Fibroblast of skin of right biceps (primary cell): ENCODE measurements around the gene TTC27.
"Not testable (repeated sequence)": the region's sequence is repeated elsewhere in the genome, so short reads cannot be mapped to it uniquely, and the experiment has no call there.

Experiments used
- DNase-seq: peaks from one replicate; pipeline ENCODE4 v3.0.0-alpha.2; 2013

Gene TTC27

DNA sequence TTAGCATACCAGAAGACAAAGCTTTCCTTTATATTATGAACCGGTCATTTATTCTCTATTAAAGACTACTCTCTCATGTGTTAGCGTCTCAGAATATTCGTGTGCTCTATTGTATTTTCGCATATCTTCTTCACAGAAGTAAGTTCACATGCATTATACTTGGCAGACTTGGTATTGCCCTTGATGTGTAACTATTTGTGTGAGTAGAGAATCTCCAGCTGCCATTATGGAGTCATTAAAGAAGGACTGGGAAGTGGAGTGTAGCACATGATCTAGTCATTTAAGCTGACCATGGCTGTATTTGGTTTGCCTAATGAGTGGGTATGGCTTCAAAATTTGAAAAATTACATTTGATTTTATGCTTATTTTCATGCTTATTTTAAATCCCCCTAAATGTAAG lies 92.9 kb downstream of the TTC27 start:
- DNase-seq, result no peak

DNA sequence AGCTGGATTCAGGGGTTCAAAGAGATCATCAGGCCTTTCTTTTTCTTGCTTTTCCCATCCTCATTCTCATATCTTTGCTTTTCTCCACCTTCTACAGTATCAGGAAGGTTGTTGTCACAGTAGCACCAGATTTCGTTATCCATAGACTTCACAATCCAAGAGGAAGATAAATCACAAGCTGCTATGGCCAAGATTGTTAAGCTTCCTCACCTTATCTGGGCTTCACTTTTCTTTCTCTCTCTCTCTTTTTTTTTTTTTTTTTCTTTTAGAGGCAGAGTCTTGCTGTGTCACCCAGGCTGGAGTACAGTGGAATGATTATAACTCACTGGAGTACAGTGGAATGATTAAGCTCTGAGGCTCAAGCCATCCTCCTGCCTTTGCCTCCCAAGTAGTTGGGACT lies 93.5 kb downstream of the TTC27 start:
- no peak for DNase-seq

DNA sequence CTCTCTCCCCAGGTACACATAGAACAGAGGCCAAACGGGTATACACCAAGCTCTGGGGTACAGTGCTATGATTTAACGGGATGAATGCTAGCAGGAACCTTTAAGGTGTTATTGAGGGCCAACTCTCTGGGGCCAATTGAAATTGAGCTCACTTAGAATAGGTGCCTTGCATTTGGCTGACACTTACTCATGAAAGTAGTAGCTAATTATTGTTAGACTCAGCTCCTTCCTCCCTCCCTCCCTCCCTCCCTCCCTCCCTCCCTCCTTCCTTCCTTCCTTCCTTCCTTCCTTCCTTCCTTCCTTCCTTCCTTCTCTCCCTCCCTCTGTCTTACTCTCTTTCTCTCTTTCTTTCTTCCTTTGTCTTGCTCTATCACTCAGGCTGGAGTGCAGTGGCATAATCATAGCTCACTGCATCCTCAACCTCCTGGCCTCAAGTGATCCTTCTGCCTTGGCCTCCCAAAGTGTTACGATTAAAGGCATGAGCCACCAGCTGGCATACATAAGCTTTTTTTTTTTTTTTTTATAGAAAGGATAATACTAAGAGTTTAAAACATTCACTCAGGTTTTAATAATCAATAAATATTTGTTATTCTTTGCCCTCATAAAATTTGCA lies 95.7 kb downstream of the TTC27 start:
- no peak for DNase-seq

DNA sequence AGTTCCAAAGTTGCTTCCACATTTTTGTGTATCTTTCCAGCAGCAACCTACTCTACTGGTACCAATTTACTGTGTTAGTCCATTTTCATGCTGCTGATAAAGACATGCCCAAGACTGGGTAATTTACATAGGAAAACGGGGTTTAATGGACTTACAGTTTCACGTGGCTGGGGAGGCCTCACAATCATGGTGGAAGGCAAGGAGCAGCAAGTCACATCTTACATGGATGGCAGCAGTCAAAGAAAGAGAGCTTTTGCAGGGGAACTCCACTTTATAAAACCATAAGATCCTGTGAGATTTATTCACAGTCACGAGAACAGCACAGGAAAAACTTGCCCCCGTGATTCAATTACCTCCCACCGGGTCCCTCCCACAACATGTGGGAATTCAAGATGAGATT lies 98.8 kb downstream of the TTC27 start:
- DNase-seq, result not testable (repeated sequence)

DNA sequence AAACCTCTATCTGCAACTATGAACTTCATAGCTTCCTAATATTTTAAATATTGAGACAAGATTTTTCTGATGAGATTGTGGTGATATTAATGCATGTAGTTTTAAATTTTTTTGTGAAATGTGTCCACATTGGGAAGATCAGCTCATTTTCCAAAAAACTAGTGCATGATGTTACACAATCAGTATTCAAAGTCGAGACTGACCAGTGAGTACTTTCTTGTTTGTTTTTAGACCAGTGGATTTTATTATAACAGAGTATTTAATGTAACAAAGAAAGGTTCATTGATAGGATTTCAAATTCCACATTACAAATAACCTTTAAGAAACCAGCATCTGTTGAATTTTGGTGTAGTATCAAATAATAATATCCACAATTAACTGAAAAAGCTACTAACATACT lies 99.3 kb downstream of the TTC27 start:
- no peak for DNase-seq

DNA sequence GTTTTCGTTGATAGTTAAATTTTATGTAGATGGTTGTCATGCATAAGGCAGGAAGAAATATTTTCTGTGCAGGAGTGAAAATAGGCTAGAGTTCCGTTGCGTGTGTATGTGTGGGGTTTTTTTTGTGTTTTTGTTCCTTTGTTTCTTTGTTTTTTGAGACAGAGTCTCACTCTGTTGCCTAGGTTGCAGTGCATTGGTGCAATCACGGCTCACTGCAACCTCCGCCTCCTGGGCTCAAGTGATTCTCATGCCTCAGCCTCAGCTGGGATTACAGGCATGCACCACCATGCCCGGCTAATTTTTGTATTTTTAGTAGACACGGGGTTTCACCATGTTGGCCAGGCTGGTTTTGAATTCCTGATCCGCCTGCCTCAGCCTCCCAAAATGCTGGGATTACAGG lies 103.1 kb downstream of the TTC27 start:
- DNase-seq, result not testable (repeated sequence)

DNA sequence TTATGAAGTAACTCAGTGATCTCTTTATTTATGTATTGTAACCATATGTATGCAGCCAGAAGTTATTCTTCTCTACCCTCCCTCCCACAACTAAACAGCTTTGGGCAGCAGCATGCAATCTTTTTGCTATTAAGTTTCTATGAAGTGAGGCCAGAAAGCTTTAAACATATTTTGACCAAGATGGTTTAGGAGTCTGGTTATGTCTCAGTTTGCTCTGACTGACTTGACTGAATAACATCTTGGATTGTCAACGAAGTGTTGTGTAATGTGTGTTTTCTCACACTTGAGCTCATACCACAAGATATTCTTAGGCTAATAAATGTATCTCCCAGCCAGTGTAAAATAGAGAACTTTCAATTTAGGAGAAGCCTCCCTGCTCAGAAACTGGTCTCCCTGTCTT lies 104.3 kb downstream of the TTC27 start:
- no peak for DNase-seq

DNA sequence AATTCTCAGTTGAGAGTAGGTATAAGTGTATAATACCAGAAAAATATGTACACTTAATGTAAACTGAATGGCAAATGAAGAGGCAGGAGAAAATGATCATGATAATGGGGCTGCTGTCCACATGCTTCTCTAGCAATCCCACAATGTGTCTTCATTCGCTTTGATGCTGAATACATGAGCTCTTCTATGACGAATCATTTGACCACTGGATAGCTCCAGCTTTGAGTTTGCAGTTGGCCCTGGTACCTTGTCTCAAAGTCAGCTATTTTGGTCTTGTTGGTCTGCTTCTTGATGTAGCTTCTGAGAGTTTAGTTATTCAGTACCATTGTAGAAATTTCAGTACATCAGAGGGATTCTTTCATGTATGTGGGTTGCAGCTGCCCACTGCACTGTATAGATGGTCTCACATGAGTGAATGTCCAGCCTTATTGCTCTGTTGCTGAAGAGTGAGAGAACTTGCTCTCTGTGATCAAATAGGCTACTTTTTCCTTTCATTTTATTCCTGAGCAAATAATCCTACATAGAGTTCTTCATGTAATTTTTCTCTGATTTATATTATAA lies 105.1 kb downstream of the TTC27 start:
- DNase-seq, result peak; percentile 61

DNA sequence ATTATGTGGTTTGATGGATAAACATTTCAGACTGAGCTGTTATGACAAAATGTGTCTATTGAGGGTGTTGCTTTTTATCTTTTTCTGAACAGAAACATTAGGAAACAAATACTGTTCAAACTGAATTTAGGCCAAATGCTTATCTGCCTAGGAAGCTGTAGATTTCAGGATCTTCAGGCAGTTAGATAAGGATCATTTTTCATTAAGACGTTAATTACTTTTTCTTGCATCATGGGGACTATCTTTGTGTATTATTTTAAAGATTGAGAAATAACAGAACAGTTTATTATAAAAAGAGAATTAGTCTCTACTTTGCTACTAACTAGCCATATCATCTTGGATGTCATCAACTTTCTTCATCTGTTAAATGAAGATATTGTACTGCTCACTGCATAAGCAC lies 107.5 kb downstream of the TTC27 start:
- DNase-seq, result no peak

DNA sequence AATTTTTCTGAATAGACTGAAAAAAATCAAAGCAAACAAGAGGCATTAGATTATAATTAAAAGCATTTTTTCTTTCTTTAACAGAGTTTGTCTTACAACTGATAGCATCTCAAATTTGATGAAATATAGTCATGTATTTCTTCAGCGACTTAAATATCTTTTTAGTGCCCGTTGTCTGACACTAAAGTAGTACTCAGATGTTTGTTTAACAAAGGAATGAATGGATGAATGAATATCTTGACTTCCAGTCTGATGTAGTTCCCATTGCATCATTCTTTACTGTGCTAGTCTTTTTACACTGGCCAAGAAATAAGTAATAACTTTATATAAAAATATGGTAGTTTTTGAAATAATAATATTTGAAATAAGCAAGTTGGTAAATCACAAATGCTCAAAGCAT lies 111.1 kb downstream of the TTC27 start:
- DNase-seq, result peak; percentile 43

DNA sequence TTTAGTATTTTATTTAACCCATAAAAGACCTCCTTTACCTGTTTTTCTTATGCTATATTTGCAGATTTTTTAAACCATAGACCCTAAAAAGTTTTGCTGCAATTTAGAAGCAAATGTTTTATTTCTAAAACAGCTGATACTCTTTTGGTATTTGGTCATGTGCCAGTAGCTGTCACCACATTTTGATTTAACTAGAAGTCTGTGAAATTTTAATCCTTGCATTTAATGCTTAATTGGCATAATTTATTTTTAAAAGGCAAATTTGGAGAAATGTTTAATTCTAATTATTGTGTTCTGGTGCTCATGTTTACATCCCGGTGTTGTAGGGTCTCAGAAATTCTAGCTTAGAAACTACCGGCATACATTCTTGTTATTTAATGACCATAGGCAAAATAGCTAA lies 111.8 kb downstream of the TTC27 start:
- DNase-seq, result no peak

DNA sequence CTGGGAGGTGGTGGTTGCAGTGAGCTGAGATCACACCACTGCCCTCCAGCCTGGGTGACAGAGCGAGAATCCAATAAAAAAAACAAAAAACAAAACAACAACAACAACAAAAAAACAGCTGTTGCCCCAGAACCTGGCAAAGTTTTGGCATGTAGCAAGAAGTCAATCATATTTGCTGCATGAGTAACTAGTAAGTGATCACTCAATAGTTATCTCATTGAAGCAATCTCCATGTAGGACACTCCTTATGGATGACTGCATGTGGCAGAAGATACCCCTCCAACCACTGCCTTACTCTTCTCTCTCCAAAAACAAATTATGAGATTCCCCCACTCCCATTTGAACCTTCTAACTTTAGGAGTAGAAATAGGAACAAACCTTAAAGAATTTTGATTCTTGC lies 113.7 kb downstream of the TTC27 start:
- DNase-seq, result no peak

DNA sequence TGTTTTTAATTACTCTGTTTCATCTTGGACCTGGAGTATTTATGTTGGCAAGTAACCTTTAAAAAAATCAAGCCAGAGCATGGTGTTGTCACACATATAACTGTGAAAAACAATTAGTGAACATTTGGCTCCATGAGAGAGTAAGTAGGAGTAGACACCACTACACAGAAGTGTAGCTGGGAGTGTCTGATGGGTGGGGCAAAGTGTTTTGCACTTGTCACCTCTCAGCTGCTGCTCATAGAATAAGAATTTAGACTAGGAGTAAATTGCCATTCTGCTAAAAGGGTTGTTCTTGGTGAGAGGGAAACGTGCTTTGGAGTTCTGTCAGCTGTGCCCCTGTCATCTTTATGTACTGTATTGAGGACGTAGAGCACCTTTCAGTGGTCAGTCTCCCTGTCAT lies 114.5 kb downstream of the TTC27 start:
- DNase-seq, result no peak

DNA sequence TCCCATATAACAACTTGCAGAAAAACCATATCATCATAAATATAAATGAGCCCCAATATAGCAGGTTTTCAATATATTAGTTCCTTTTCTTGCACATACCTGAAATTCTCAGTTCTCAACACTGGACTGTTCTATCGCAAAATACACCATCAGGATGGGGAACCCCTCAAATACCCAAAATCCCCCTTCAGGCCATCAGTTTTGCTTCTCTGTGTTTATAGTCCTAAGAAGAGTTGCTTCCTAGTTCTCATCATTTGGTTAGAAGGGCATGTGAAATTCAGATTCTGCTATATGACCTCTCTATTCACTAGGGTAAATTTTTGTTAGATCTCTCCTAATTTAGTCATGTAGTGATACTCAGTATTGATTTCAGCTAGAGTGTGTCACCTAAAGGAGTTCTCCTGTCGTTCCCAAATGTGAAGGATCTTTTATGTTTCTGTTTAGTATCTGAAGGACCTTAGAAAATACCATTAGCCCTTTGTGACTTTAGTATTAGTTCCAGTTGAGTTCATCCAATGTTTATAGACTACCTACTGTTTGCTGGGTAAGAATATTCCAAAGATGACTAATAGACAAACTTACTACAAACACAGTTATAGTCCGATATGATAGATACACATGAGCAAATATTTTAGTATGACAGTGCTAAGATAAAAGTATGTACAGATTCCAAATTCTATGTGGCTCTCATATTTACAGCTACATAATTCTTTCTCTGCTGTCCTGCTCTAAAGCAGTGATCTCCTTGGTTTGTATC lies 115.8 kb downstream of the TTC27 start:
- DNase-seq, result peak; percentile 32

DNA sequence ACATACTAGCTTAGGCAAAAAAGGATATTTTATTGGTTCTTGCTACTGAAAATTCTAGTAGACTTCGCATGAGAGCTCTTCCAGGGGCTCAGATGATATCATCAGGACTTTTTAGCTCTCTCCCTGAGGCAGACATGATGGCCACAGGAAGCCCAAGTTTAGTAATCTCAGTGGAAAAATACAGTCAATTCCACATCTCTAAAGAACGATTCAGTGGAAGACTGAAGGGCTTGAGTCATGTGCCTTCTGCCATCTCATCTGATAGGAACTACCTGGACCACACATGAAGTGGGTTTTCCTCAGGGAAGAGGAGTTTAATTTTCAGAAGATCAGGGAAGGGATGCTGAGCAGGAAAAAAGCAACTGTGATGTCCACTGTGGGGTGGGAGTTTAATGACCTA lies 117.3 kb downstream of the TTC27 start:
- DNase-seq, result peak; percentile 79

DNA sequence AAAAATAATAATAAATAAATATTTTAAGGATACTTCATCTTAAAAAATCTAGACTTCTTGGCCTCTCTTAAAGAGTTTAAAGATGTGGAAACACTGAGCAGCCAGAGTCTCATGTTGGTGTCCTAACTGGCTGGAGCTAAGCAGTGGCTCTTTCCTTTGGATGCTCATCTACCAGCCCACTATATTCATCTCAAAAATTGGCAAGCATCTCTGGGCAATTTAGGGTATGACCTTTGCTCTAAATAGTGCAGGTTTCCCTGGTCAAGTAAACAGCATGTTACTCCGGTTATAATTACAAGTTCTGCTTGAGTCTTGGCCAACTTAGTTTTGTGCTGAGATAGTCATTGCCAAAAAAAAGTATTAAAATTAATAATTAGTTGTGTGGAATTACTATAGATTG lies 117.8 kb downstream of the TTC27 start:
- no peak for DNase-seq

DNA sequence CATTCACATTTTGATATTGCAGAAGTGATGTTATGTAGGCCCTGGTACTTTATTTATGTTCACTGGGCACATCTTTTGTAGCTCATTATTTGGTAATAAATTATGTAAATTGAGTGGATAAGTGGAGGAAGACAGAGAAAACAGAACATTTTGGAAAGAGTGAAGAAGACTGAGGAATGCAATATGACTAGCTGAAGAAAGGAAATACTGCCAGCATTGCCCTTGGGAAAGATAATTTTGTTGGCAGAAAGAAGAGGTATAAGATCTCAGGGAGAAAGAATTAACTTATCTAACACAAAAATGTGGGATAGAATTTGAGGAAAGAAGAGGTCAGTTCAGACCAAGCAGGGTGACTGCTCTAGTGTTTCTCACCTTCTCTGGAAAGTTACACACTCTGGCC lies 118.8 kb downstream of the TTC27 start:
- DNase-seq, result no peak

DNA sequence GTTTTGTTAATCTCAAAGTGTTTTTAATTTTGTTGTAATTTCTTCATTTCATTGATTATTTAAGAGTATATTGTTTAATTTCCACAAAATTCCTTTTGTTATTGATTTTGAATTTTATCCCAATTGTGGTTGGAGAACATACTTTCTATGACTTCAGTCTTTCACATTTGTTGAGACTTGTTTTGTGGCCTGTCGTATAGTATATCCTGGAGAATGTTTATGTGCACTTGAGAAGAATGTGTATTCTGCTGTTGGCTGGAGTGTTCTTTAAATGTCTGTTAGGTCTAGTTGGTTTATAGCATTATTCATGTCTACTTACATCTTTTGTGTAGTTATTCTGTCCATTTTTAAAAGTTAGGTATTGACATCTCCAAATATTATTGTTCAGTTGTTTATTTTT lies 120.3 kb downstream of the TTC27 start:
- DNase-seq, result no peak

DNA sequence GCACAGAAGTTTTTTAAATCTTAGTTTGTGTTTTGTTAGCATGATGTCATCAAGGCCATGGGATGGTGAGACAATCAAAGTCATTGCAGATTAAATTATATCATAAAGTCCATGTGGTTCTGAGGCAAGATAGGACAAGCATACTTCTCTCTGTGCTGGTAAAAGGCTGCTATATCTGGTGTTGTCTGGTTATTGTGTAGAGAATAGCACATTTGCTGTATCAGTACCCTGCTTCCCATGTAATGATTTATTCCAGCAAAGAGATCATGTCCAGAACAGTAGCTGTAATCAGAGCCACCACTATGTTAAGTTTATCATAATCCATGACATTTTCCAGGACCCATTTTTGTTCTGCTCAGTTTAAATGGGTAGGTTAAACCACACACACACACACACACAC lies 123.0 kb downstream of the TTC27 start:
- DNase-seq, result no peak

DNA sequence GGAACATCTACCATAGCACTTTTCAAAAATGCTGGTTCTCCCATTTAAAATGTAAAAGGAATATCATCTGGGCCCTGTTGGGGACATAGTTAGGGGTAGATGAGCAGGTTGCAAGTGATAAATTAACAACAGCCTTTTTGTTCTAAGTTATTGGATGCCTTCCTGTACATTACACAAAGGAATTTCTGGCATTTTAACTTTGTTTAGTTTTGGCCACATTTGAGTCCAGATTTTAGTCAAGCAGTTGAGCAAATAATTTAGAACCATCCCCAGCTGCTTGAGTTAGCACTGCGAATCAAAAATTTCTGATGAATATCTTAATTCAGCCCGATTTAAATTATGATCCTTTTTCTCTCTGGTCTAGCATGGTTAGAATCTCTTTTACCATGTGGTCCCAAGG lies 124.4 kb downstream of the TTC27 start:
- DNase-seq, result peak; percentile 51

DNA sequence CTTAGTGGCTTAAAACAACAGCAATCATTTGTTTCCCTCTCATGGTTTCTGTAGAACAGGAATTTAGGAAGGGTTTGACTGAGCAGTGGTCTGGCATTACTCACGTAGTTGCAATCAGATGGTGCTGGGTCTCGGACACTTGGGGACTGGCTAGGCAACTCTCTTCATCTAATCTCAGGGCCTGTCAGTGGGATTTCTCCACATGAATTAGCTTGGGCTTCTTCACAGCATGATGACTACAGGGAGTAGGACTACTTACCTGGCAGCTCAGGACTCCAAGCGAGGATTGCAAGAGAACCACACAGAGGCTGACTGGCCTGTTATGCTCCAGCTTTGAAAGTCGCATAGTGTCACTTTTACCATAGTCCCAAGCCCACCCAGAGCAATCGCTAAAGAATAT lies 125.1 kb downstream of the TTC27 start:
- DNase-seq, result no peak

DNA sequence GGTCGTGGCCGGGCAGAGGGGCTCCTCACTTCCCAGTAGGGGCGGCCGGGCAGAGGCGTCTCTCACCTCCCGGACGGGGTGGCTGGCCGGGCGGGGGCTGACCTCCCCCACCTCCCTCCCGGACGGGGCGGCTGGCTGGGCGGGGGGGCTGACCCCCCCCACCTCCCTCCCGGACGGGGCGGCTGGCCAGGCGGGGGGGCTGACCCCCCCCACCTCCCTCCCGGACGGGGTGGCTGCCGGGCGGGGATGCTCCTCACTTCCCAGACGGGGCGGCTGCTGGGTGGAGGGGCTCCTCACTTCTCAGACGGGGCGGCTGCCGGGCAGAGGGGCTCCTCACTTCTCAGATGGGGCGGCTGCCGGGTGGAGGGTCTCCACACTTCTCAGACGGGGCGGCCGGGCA lies 126.8 kb downstream of the TTC27 start:
- DNase-seq, result not testable (repeated sequence)

DNA sequence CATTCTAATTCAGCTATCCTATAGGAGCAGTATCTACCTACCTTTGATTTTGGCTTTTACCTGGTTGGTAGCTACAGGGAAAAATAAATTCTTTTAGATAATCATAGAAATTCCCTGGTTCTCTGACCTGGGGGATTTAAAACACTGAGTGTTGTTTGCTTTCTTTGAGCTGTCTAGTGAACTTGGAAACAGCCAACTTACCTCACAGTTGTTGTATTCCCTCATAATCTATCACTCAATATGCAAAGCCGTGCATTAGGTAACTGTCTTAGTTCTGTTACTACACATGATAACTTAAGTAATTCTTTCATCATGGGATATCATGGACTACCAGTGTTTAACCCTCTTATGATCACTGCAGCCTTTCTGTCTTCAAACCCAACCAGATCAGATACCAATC lies 127.8 kb downstream of the TTC27 start:
- no peak for DNase-seq

DNA sequence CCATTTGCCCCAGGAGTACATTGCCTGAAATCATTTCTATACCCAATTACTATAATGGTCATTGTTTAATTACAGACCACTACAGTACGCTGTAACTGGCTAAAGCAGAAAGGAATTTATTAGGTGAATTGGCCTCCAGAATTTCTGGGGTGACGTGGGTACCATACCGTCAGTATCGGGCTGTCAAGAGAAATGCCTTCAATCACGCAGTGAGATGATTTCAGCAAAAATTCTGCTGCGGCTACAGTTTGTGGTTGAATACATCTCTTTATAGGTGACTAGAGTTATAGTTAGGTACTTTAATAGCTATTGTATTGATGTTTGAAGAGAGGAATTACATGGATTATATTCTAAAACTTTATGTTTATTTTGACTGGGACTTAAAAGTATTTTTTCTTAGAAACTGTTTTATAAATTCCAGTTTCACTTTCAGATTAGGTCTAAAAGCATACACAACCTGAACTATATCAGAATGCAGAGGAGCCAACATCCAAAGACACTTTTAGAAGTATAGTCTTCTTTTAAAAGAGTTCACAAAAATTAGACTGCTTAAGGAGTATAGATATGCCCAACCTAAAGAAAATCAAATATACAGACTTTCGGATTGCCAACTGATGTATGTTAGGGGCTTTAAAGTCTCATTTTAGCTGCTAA lies 128.4 kb downstream of the TTC27 start:
- DNase-seq, result no peak
